IMR-90 (cell line): Measurements from ENCODE around the gene PCOLCE2. TPM values are rescaled to one million over a fixed set of nuclear protein-coding genes. Genes with fewer than 3 reads are reported as not detected.

Source experiments
- ATAC-seq: fragments of 200-7000 bp; cut with Tn5 transposase; 2 replicates; pipeline ENCODE4 v1.9.1; 2020; ENCODE audit warnings: low read depth, mild to moderate bottlenecking, moderate library complexity
- BruUV-seq: library from RNA; stranded (reverse); fragments of 400-500 nt; replicated peaks from 2 replicates; lab custom pipeline; 2021; lab: Mats Ljungman, UMichigan
- CTCF ChIA-PET: fragments of 300-600 bp; formaldehyde crosslinking; extraction: SDS; loops from one replicate; lab custom pipeline; 2021; ENCODE audit warnings: antibody characterized with exemption; lab: Yijun Ruan, JAX
- POLR2A ChIA-PET: fragments of 300-600 bp; sonication (Branson Sonifier 250); formaldehyde crosslinking; loops from one replicate; lab custom pipeline; 2022; ENCODE audit warnings: antibody characterized with exemption; ENCODE audit not compliant: unreplicated experiment; lab: Charles Lee
- DNase-seq: peaks from one replicate; pipeline ENCODE4 v3.0.0; 2013
- H2AFZ ChIP-seq: replicated peaks from 2 replicates; pipeline ENCODE3; 2013; ENCODE audit warnings: low read length, mild to moderate bottlenecking; ENCODE audit not compliant: poor library complexity
- H2AK5ac ChIP-seq: 2 replicates; pipeline ENCODE4 v1.6.1; 2013; ENCODE audit warnings: low read depth, low read length, inconsistent platforms
- H2AK9ac ChIP-seq: replicated peaks from 2 replicates; pipeline ENCODE3; 2013; ENCODE audit warnings: mild to moderate bottlenecking, low read depth, low read length, moderate library complexity; ENCODE audit not compliant: poor library complexity
- H2BK120ac ChIP-seq: 2 replicates; pipeline ENCODE4 v1.6.1; 2013; ENCODE audit warnings: low read depth, low read length, inconsistent platforms
- H2BK15ac ChIP-seq: 3 replicates; pipeline ENCODE4 v1.6.1; 2013; ENCODE audit warnings: low read depth, low read length, inconsistent platforms
- H2BK20ac ChIP-seq: 2 replicates; pipeline ENCODE4 v1.6.1; 2013; ENCODE audit warnings: low read depth, mild to moderate bottlenecking, inconsistent platforms, low read length, moderate library complexity
- H2BK5ac ChIP-seq: 2 replicates; pipeline ENCODE4 v1.6.1; 2013; ENCODE audit warnings: mild to moderate bottlenecking, low read depth, low read length, inconsistent platforms; ENCODE audit not compliant: poor library complexity, severe bottlenecking
- H3K14ac ChIP-seq: replicated peaks from 2 replicates; pipeline ENCODE4 v1.6.1; 2013; ENCODE audit warnings: low read depth, low read length, inconsistent platforms
- H3K18ac ChIP-seq: 2 replicates; pipeline ENCODE4 v1.6.1; 2013; ENCODE audit warnings: low read depth, low read length, control low read depth
- H3K23ac ChIP-seq: 2 replicates; pipeline ENCODE4 v1.6.1; 2013; ENCODE audit warnings: low read depth, low read length, inconsistent platforms
- H3K27ac ChIP-seq: 2 replicates; pipeline ENCODE4 v1.5.1; 2013; ENCODE audit warnings: mild to moderate bottlenecking, control low read depth, low read length; ENCODE audit not compliant: insufficient read depth
- H3K27me3 ChIP-seq: 2 replicates; pipeline ENCODE4 v1.6.1; 2013; ENCODE audit warnings: low read length; ENCODE audit not compliant: control insufficient read depth, insufficient read depth
- H3K36me3 ChIP-seq: 2 replicates; pipeline ENCODE4 v1.6.1; 2013; ENCODE audit warnings: low read length, mixed read lengths; ENCODE audit not compliant: control insufficient read depth, insufficient read depth
- H3K4ac ChIP-seq: 2 replicates; pipeline ENCODE4 v1.6.1; 2013; ENCODE audit warnings: low read depth, low read length, inconsistent platforms
- H3K4me1 ChIP-seq: 2 replicates; pipeline ENCODE4 v1.6.1; 2013; ENCODE audit warnings: low read length, mixed read lengths; ENCODE audit not compliant: control insufficient read depth, insufficient read depth
- H3K4me2 ChIP-seq: 2 replicates; pipeline ENCODE4 v1.6.1; 2013; ENCODE audit warnings: low read depth, mild to moderate bottlenecking, control low read depth, low read length, moderate library complexity
- H3K4me3 ChIP-seq: 2 replicates; pipeline ENCODE4 v1.5.1; 2013; ENCODE audit warnings: low read depth, mild to moderate bottlenecking, control low read depth, low read length, moderate library complexity; ENCODE audit not compliant: insufficient read depth
- H3K56ac ChIP-seq: 2 replicates; pipeline ENCODE4 v1.6.1; 2013; ENCODE audit warnings: low read length, inconsistent platforms; ENCODE audit not compliant: insufficient read depth; ENCODE audit errors: extremely low read depth
- H3K79me1 ChIP-seq, 2 experiments: 2 replicates each; pipeline ENCODE4 v1.6.1; 2013; ENCODE audit warnings: low read length in 2 of 2, inconsistent platforms in 1 of 2, low read depth in 1 of 2
- H3K9ac ChIP-seq: 2 replicates; pipeline ENCODE4 v1.6.1; 2013; ENCODE audit warnings: low read depth, low read length, control low read depth
- H3K9me1 ChIP-seq: 2 replicates; pipeline ENCODE4 v1.6.1; 2013; ENCODE audit warnings: low read length, inconsistent platforms; ENCODE audit not compliant: insufficient read depth
- H3K9me3 ChIP-seq: 2 replicates; pipeline ENCODE4 v1.6.1; 2013; ENCODE audit warnings: low read length; ENCODE audit not compliant: control insufficient read depth, insufficient read depth
- H4K20me1 ChIP-seq: 2 replicates; pipeline ENCODE4 v1.6.1; 2013; ENCODE audit warnings: low read length, inconsistent platforms; ENCODE audit not compliant: insufficient read depth
- H4K5ac ChIP-seq: 2 replicates; pipeline ENCODE4 v1.6.1; 2013; ENCODE audit warnings: mild to moderate bottlenecking, low read depth, low read length, control low read depth
- H4K8ac ChIP-seq, 2 experiments: 2 replicates each; pipeline ENCODE4 v1.6.1; 2013; ENCODE audit warnings: low read depth in 2 of 2, low read length in 2 of 2, control low read depth in 1 of 2, inconsistent platforms in 1 of 2
- H4K91ac ChIP-seq: 2 replicates; pipeline ENCODE4 v1.6.1; 2013; ENCODE audit warnings: low read depth, low read length, inconsistent platforms; ENCODE audit not compliant: insufficient read depth
- CHD1 ChIP-seq: IDR thresholded peaks from 2 replicates; pipeline ENCODE4 v1.6.1; 2012; ENCODE audit warnings: low read depth, low read length, improper control_type of control experiment
- FOS ChIP-seq: fragments of 150-350 bp; IDR thresholded peaks from 2 replicates; pipeline ENCODE4 v1.6.1; 2016; ENCODE audit warnings: low read depth, low read length
- MAZ ChIP-seq: IDR thresholded peaks from 2 replicates; pipeline ENCODE4 v1.6.1; 2012; ENCODE audit warnings: low read depth, mild to moderate bottlenecking, low read length, improper control_type of control experiment, moderate library complexity, borderline replicate concordance
- MXI1 ChIP-seq: IDR thresholded peaks from 2 replicates; pipeline ENCODE4 v1.6.1; 2012; ENCODE audit warnings: low read depth, mild to moderate bottlenecking, low read length, moderate library complexity, borderline replicate concordance
- RAD21 ChIP-seq: IDR thresholded peaks from 2 replicates; pipeline ENCODE4 v1.6.1; 2012; ENCODE audit warnings: low read length, improper control_type of control experiment
- RFX5 ChIP-seq: IDR thresholded peaks from 2 replicates; pipeline ENCODE4 v1.8.0; 2012; ENCODE audit warnings: low read depth, mild to moderate bottlenecking, low read length, moderate library complexity
- dilution Hi-C: fragments of 300-500 bp; cut with HindIII; formaldehyde crosslinking; loops from one replicate; pipeline ENCODE4 v1.14.3; 2018; ENCODE audit warnings: low sequenced_read_pairs; ENCODE audit not compliant: unreplicated experiment
- in situ Hi-C: fragments of 300-500 bp; cut with MboI; formaldehyde crosslinking; loops from 3 replicates; pipeline ENCODE4 v1.14.3; 2019; ENCODE audit warnings: low sequenced_read_pairs, inconsistent platforms, mixed read lengths
- intact Hi-C: fragments of 100-400 bp; cut with micrococcal nuclease; formaldehyde crosslinking; loops from 2 replicates; pipeline ENCODE4 v1.10.0; 2022
- polyA plus RNA-seq, 3 experiments: library from polyadenylated mRNA; depleted of rRNA; stranded (reverse); fragments of >200 nt; gene quantifications; 2 replicates each; pipeline ENCODE4 v1.2.3, GENCODE V29; 2012; ENCODE audit warnings: low replicate concordance in 1 of 3
- total RNA-seq: library from RNA; depleted of rRNA; stranded (reverse); fragments of >200 nt; gene quantifications from 2 replicates; pipeline ENCODE4 v1.2.3, GENCODE V29; 2012
- TF ChIP-seq, protein P1 (sequence below): fragments of 150-350 bp; IDR thresholded peaks from 2 replicates; pipeline ENCODE4 v1.6.1; 2017; ENCODE audit warnings: mild to moderate bottlenecking, antibody characterized with exemption, low read length, low read depth

The PCOLCE2 gene
- total and polyA plus RNA-seq, 2 of the 4 experiments (the other 2 are of a cell fraction), result 0.50 to 0.54 TPM

DNA sequence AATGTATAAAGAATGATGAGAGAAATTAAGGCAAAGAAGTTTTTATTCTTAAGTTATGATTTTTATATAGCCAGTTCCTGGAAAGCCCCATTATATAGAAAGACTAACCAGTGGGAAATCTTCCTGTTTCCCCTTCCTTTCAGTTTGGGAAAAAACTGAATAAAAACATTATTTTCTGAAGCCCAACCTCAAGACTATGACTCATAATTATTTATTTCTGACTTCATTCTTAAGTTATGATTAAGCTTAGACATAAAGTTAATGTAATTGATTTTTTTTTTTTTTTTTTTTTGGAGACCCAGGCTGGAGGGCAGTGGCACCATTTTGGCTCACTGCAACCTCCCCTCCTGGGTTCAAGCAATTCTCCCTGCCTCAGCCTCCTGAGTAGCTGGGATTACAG is 109.3 kb downstream of the PCOLCE2 start:
- no peaks in the 10 kb centered on the region for H3K36me3 ChIP-seq
- DNase-seq, result peak; percentile 60
- no peaks in the 10 kb centered on the region for H3K79me1 ChIP-seq
- no peaks in the 10 kb centered on the region for H4K20me1 ChIP-seq
- no TSS peak for BruUV-seq
- H3K14ac ChIP-seq, result no peak overlapping the region
- in situ Hi-C loops (no loop called here), dilution Hi-C loops (no loop called here), intact Hi-C loops (no loop called here)
- ATAC-seq, result peak; percentile 35; the same call in 1 of the 2 replicates
- H2AFZ ChIP-seq, result no peak overlapping the region
- H4K91ac ChIP-seq, result no peak overlapping the region
- H2BK5ac ChIP-seq, result no peak overlapping the region
- H4K5ac ChIP-seq, result no peak overlapping the region
- H3K27ac ChIP-seq, result no peak overlapping the region
- H3K9me1 ChIP-seq, result no peaks in the 10 kb centered on the region
- H3K18ac ChIP-seq, result no peak overlapping the region
- TF ChIP-seq MXI1 (no peak), MAZ (no peak), FOS (peak; percentile 50; the same call in 1 of the 2 replicates), RAD21 (no peak), CHD1 (no peak), RFX5 (no peak)
- TF ChIP-seq, protein P1, sequence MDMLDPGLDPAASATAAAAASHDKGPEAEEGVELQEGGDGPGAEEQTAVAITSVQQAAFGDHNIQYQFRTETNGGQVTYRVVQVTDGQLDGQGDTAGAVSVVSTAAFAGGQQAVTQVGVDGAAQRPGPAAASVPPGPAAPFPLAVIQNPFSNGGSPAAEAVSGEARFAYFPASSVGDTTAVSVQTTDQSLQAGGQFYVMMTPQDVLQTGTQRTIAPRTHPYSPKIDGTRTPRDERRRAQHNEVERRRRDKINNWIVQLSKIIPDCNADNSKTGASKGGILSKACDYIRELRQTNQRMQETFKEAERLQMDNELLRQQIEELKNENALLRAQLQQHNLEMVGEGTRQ, result no peak
- H3K9ac ChIP-seq, result no peak overlapping the region
- no peak overlapping the region for H4K8ac ChIP-seq
- no peak overlapping the region for H2BK15ac ChIP-seq
- no peaks in the 10 kb centered on the region for H3K27me3 ChIP-seq
- no peak overlapping the region for H3K23ac ChIP-seq
- H3K56ac ChIP-seq, result no peak overlapping the region
- H3K9me3 ChIP-seq, result no peaks in the 10 kb centered on the region
- H3K4me2 ChIP-seq, result no peak overlapping the region
- no peak overlapping the region for H2BK120ac ChIP-seq
- POLR2A ChIA-PET, result no interaction called here
- H2BK20ac ChIP-seq, result no peak overlapping the region
- no peak overlapping the region for H2AK5ac ChIP-seq
- H3K4me1 ChIP-seq, result no peaks in the 10 kb centered on the region
- no peak overlapping the region for H3K4ac ChIP-seq
- H2AK9ac ChIP-seq, result no peak overlapping the region
- CTCF ChIA-PET, result no interaction called here
- H3K4me3 ChIP-seq, result no peak overlapping the region
